ENCODE results near the gene PRR36. TPM values are rescaled to one million over a fixed set of nuclear protein-coding genes. Genes with fewer than 3 reads are reported as not detected.

PRR36 gene
- total and polyA plus RNA-seq, 10 of the 15 experiments (the other 5 are each of a cell fraction or from before 2014, with no cell fraction given), result 0.04 TPM; not detected in 9

DNA sequence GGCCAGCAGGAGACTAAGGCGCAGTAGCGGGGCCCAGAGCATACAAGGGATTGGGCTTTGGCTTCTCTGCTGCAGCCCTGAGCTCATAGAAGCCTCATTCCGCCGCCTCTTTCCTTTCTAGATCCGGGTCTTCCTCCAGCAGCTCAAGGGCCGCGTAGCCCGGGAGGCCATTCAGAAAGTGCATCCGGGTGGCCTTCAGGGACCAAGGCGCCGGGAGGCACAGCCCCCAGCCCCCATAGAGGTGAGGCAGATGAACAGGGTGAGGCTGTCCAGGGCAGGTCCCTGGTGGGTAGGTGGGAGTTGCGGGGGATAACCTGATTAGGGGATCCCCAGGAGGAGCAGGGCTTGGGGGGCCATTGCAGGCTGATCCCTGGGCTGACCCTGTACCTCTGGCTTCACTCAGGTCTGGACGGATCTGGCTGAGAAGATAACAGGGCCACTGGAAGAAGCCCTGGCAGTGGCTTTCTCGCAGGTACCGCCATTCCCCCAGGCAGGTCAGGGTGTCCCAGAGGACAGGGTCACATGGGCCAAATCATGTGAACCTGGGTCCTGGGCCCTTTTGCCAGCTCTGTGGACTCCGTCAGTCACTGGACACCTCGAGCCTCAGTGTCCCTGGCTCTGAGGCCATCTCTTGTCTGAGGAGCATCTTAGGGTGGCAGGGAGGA, 47.2 kb upstream of the PRR36 start:
- no TSS peak for BruUV-seq (replicated peaks)
- H3K4me1 ChIP-seq (ENCODE audit: control insufficient read depth, insufficient read depth, low read length), result peaks cover 11% of the 10 kb centered on the region
- WGBS (ENCODE audit: insufficient coverage, insufficient replicate concordance, low lambda C conversion rate, missing lambda C conversion rate), result 52% methylated on average over 17 of the region's 17 CpGs
- DNase-seq (ENCODE audit: low read depth, low spot score), result no peak
- ChIA-PET RAD21 (ENCODE audit: unreplicated experiment) (interaction anchor here (0.6 to 2.5 kb wide), 8 partner anchors 18 to 819 kb away, joined by 3 to 17 read pairs (median 5); partner anchors contain the start of genes MAP2K7 and TIMM44), SMC1A (ENCODE audit: uncharacterized antibody, unreplicated experiment) (interaction anchor here (2.5 kb wide), 1 partner anchor 18 kb away, joined by 13 read pairs; the partner anchor contains the start of gene MAP2K7), CTCF (interaction anchor here (1.3 to 3.9 kb wide), 6 partner anchors 18 to 353 kb away, joined by 3 to 32 read pairs (median 10); partner anchors contain the start of genes MAP2K7 and TIMM44), POLR2A (interaction anchor here (0.5 to 2.9 kb wide), 7 partner anchors 8 to 822 kb away, joined by 4 to 27 read pairs (median 4); partner anchors contain the start of genes MAP2K7 and TIMM44)
- peak overlapping the region; percentile 83 for H2AFZ ChIP-seq (ENCODE audit: control insufficient read depth, low read depth, low read length)
- peak overlapping the region; percentile 19; the same call in 1 of the 2 replicates for H3K27ac ChIP-seq (ENCODE audit: control insufficient read depth, insufficient read depth)
- H3K9me3 ChIP-seq (replicated peaks; ENCODE audit: control insufficient read depth, insufficient read depth, low read length), result no peaks in the 10 kb centered on the region; the same call in 2 of the 3 replicates
- ATAC-seq, result no peak
- TF ChIP-seq MEF2A (IDR thresholded peaks at IDR 0.05; ENCODE audit: insufficient read depth, low read depth, low read length), result no peak
- 0 out of 2 replicates have a peak, but pooled peaks have one; percentile 0 for TF ChIP-seq ZNF207 (IDR thresholded peaks at IDR 0.05; ENCODE audit: borderline replicate concordance)
- H3K27me3 ChIP-seq (replicated peaks in 1 of 2; ENCODE audit: control insufficient read depth in 2 of 2, insufficient read depth in 2 of 2, low read length in 1 of 2), result peaks cover 6 to 21% of the 10 kb centered on the region in 2 experiments
- peak overlapping the region; percentile 65 for H3K4me3 ChIP-seq
- H3K4me2 ChIP-seq (ENCODE audit: control insufficient read depth, insufficient read depth), result peak overlapping the region; percentile 96
- no peaks in the 10 kb centered on the region for H4K20me1 ChIP-seq (ENCODE audit: control insufficient read depth, insufficient read depth)
- FAIRE-seq, result no peak
- intact Hi-C loops (cut with micrococcal nuclease; ENCODE audit: unreplicated experiment) (no loop called here), in situ Hi-C loops (cut with MboI) (no loop called here)
- peak overlapping the region; percentile 53 for H3K9ac ChIP-seq (ENCODE audit: control insufficient read depth, insufficient read depth, low read length)
- no peaks in the 10 kb centered on the region for H3K79me2 ChIP-seq (ENCODE audit: control insufficient read depth, insufficient read depth, low read length)
- no peaks in the 10 kb centered on the region; a peak in 1 of 4 replicates for H3K36me3 ChIP-seq (ENCODE audit: control insufficient read depth in 2 of 2, insufficient read depth in 2 of 2, low read length in 1 of 2)
